ENCODE measurements around the gene CRIP2. TPM values are rescaled to one million over a fixed set of nuclear protein-coding genes. Genes with fewer than 3 reads are reported as not detected.
A peak's percentile ranks its signal among the peaks of the same experiment; 100 is the strongest.

The CRIP2 gene
- total and polyA plus RNA-seq, 2 experiments from 2014 or later: 3.4 to 9.6 TPM

DNA sequence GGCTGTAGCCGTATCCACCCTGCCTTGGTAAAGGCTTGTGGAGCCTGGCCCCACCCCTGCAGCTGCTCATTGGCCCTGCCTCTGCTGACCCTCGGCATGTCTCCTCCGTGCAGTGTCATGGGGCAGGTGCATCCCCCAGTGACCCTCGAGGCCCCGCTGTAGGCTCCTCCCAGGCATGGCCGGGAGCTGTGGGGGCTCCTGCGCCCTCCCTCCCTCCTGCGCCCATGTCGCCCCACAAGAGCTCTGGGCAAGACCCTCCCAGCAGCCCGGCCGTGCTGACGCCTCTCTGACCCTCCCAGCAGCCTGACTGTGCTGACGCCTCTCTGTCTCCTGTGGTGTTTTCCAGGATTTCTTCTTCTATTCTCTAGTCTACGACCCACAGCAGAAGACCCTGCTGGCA is 20.8 kb upstream of the CRIP2 start:
- Histone ChIP-seq H3F3A (replicated peaks; ENCODE audit: low read depth) (0 out of 2 replicates have a peak, but pooled peaks cover 10% of the 10 kb centered on the region), H4K20me1 (replicated peaks; ENCODE audit: insufficient read depth) (peaks cover 16% of the 10 kb centered on the region; the same call in 1 of the 2 replicates), H3K27me3 (ENCODE audit: insufficient read depth) (no peaks in the 10 kb centered on the region), H3K4me2 (no peak overlapping the region), H3K4me1 (ENCODE audit: insufficient read depth) (no peaks in the 10 kb centered on the region), H3K79me2 (replicated peaks; ENCODE audit: insufficient read depth) (no peaks in the 10 kb centered on the region), H3K36me3 (ENCODE audit: insufficient read depth) (peaks cover 10% of the 10 kb centered on the region), H2AFZ (no peak overlapping the region), H3K27ac (ENCODE audit: low read depth) (no peak overlapping the region), H3K9me2 (ENCODE audit: insufficient read depth) (no peaks in the 10 kb centered on the region), H3K4me3 (no peak overlapping the region)
- TF ChIP-seq, protein P1, sequence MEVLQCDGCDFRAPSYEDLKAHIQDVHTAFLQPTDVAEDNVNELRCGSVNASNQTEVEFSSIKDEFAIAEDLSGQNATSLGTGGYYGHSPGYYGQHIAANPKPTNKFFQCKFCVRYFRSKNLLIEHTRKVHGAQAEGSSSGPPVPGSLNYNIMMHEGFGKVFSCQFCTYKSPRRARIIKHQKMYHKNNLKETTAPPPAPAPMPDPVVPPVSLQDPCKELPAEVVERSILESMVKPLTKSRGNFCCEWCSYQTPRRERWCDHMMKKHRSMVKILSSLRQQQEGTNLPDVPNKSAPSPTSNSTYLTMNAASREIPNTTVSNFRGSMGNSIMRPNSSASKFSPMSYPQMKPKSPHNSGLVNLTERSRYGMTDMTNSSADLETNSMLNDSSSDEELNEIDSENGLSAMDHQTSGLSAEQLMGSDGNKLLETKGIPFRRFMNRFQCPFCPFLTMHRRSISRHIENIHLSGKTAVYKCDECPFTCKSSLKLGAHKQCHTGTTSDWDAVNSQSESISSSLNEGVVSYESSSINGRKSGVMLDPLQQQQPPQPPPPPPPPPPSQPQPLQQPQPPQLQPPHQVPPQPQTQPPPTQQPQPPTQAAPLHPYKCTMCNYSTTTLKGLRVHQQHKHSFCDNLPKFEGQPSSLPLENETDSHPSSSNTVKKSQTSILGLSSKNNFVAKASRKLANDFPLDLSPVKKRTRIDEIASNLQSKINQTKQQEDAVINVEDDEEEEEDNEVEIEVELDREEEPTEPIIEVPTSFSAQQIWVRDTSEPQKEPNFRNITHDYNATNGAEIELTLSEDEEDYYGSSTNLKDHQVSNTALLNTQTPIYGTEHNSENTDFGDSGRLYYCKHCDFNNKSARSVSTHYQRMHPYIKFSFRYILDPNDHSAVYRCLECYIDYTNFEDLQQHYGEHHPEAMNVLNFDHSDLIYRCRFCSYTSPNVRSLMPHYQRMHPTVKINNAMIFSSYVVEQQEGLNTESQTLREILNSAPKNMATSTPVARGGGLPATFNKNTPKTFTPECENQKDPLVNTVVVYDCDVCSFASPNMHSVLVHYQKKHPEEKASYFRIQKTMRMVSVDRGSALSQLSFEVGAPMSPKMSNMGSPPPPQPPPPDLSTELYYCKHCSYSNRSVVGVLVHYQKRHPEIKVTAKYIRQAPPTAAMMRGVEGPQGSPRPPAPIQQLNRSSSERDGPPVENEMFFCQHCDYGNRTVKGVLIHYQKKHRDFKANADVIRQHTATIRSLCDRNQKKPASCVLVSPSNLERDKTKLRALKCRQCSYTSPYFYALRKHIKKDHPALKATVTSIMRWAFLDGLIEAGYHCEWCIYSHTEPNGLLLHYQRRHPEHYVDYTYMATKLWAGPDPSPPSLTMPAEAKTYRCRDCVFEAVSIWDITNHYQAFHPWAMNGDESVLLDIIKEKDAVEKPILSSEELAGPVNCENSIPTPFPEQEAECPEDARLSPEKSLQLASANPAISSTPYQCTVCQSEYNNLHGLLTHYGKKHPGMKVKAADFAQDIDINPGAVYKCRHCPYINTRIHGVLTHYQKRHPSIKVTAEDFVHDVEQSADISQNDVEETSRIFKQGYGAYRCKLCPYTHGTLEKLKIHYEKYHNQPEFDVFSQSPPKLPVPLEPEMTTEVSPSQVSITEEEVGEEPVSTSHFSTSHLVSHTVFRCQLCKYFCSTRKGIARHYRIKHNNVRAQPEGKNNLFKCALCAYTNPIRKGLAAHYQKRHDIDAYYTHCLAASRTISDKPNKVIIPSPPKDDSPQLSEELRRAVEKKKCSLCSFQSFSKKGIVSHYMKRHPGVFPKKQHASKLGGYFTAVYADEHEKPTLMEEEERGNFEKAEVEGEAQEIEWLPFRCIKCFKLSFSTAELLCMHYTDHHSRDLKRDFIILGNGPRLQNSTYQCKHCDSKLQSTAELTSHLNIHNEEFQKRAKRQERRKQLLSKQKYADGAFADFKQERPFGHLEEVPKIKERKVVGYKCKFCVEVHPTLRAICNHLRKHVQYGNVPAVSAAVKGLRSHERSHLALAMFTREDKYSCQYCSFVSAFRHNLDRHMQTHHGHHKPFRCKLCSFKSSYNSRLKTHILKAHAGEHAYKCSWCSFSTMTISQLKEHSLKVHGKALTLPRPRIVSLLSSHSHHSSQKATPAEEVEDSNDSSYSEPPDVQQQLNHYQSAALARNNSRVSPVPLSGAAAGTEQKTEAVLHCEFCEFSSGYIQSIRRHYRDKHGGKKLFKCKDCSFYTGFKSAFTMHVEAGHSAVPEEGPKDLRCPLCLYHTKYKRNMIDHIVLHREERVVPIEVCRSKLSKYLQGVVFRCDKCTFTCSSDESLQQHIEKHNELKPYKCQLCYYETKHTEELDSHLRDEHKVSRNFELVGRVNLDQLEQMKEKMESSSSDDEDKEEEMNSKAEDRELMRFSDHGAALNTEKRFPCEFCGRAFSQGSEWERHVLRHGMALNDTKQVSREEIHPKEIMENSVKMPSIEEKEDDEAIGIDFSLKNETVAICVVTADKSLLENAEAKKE (CRISPR knock-in tag; IDR thresholded peaks at IDR 0.05): no peak
- no peak for TF ChIP-seq ZNF331 (CRISPR knock-in tag; IDR thresholded peaks at IDR 0.05; ENCODE audit: low read depth)
- TF ChIP-seq POLR2AphosphoS5 (IDR thresholded peaks at IDR 0.05; ENCODE audit: low read depth): 0 out of 2 replicates have a peak, but pooled peaks have one; percentile 13
- H3K36me3 Mint-ChIP-seq (ENCODE audit: low read depth): peaks cover 50% of the 10 kb centered on the region
- peaks cover 6% of the 10 kb centered on the region for H3K27me3 Mint-ChIP-seq (ENCODE audit: insufficient read depth, low read depth, poor library complexity)
- H3K4me1 Mint-ChIP-seq: no peaks in the 10 kb centered on the region
- ATAC-seq (no peak), DNase-seq (ENCODE audit: low spot score) (no peak)
- no peak overlapping the region for H3K4me3 Mint-ChIP-seq
- no peaks in the 10 kb centered on the region for H3K9me3 Mint-ChIP-seq
- no peak overlapping the region for H3K27ac Mint-ChIP-seq

DNA sequence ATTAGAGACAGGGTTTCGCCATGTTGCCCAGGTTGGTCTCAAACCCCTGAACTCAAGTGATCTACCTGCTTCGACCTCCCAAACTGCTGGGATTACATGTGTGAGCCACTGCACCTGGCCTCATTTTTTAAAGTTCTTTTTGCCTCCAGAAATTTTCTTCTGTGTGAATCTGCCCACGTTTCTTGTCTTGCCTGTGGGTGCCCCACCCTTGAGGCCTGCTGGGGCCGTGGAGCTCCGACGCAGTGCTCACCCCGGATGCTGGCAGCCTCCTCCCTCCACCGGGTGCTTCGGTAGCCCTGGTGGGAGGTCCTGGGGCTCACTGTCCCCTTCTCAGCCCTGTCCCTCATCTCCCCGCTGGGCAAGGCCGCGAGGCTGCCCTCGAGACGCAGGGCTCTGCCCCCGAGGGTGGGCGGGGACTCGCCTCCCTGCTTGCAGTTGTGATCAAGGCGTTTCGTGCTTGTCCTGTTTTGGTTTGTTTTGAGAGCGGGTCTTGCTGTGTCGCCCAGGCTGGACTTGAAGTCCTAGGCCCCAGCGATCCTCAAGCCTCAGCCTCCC is 19.5 kb upstream of the CRIP2 start:
- no peaks in the 10 kb centered on the region for H3K4me1 ChIP-seq (ENCODE audit: insufficient read depth)
- H3K9me3 Mint-ChIP-seq: no peaks in the 10 kb centered on the region
- H3K27ac ChIP-seq (ENCODE audit: low read depth): no peak overlapping the region
- no peak overlapping the region for H3K4me3 Mint-ChIP-seq
- no peaks in the 10 kb centered on the region for H3K4me1 Mint-ChIP-seq
- no peaks in the 10 kb centered on the region for H3K79me2 ChIP-seq (replicated peaks; ENCODE audit: insufficient read depth)
- H2AFZ ChIP-seq: no peak overlapping the region
- no peaks in the 10 kb centered on the region for H3K27me3 ChIP-seq (ENCODE audit: insufficient read depth)
- H4K20me1 ChIP-seq (replicated peaks; ENCODE audit: insufficient read depth): peaks cover 16% of the 10 kb centered on the region; the same call in 1 of the 2 replicates
- DNase-seq (ENCODE audit: low spot score) (no peak), ATAC-seq (no peak)
- H3K36me3 ChIP-seq (ENCODE audit: insufficient read depth): peaks cover 7% of the 10 kb centered on the region
- H3F3A ChIP-seq (replicated peaks; ENCODE audit: low read depth): 0 out of 2 replicates have a peak, but pooled peaks cover 10% of the 10 kb centered on the region
- H3K4me2 ChIP-seq: no peak overlapping the region
- H3K36me3 Mint-ChIP-seq (ENCODE audit: low read depth): peaks cover 46% of the 10 kb centered on the region
- H3K27me3 Mint-ChIP-seq (ENCODE audit: insufficient read depth, low read depth, poor library complexity): peaks cover 6% of the 10 kb centered on the region
- H3K4me3 ChIP-seq: no peak overlapping the region
- H3K9me2 ChIP-seq (ENCODE audit: insufficient read depth): no peaks in the 10 kb centered on the region
- no peak overlapping the region for H3K27ac Mint-ChIP-seq
- TF ChIP-seq EZH2 (IDR thresholded peaks at IDR 0.05; ENCODE audit: low read depth, unreplicated experiment) (no peak), JUNB (IDR thresholded peaks at IDR 0.05; ENCODE audit: unreplicated experiment) (no peak), CREB1 (CRISPR knock-in tag; IDR thresholded peaks at IDR 0.05; ENCODE audit: low read depth) (no peak), ZNF331 (CRISPR knock-in tag; IDR thresholded peaks at IDR 0.05; ENCODE audit: low read depth) (no peak)
- TF ChIP-seq, protein P2, sequence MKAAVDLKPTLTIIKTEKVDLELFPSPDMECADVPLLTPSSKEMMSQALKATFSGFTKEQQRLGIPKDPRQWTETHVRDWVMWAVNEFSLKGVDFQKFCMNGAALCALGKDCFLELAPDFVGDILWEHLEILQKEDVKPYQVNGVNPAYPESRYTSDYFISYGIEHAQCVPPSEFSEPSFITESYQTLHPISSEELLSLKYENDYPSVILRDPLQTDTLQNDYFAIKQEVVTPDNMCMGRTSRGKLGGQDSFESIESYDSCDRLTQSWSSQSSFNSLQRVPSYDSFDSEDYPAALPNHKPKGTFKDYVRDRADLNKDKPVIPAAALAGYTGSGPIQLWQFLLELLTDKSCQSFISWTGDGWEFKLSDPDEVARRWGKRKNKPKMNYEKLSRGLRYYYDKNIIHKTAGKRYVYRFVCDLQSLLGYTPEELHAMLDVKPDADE (IDR thresholded peaks at IDR 0.05): no peak
- TF ChIP-seq, protein P3, sequence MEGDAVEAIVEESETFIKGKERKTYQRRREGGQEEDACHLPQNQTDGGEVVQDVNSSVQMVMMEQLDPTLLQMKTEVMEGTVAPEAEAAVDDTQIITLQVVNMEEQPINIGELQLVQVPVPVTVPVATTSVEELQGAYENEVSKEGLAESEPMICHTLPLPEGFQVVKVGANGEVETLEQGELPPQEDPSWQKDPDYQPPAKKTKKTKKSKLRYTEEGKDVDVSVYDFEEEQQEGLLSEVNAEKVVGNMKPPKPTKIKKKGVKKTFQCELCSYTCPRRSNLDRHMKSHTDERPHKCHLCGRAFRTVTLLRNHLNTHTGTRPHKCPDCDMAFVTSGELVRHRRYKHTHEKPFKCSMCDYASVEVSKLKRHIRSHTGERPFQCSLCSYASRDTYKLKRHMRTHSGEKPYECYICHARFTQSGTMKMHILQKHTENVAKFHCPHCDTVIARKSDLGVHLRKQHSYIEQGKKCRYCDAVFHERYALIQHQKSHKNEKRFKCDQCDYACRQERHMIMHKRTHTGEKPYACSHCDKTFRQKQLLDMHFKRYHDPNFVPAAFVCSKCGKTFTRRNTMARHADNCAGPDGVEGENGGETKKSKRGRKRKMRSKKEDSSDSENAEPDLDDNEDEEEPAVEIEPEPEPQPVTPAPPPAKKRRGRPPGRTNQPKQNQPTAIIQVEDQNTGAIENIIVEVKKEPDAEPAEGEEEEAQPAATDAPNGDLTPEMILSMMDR (conservative IDR thresholded peaks at IDR 0.05; ENCODE audit: low read depth in 2 of 2): no peak

Measured in GM23338 (cell line).